K562 (cell line): Measurements from ENCODE around the gene TAS2R1. TPM values are rescaled to one million over a fixed set of nuclear protein-coding genes. Genes with fewer than 3 reads are reported as not detected.

Source experiments
- ATAC-seq: fragments of 200-7000 bp; cut with Tn5 transposase; 3 replicates; pipeline ENCODE4 v1.9.1; 2020; ENCODE audit warnings: moderate library complexity
- BruUV-seq: library from RNA; stranded (reverse); fragments of 400-500 nt; replicated peaks from 2 replicates; lab custom pipeline; 2021; lab: Mats Ljungman, UMichigan
- CTCF ChIA-PET: fragments of 300-600 bp; formaldehyde crosslinking; extraction: SDS; loops from one replicate; lab custom pipeline; 2021; ENCODE audit warnings: low intra/inter-chr PET ratio; lab: Yijun Ruan, JAX
- POLR2A ChIA-PET: fragments of 300-600, 350-650 bp; sonication (Branson Sonifier 250); formaldehyde crosslinking; extraction: SDS; loops from one replicate; lab custom pipeline; 2021; ENCODE audit warnings: antibody characterized with exemption, inconsistent platforms; lab: Yijun Ruan, JAX
- DNase-seq, 4 experiments: peaks; one replicate each; pipeline versions ENCODE4 v3.0.0 to v3.0.0-alpha.2; 2011 to 2018; ENCODE audit warnings: low spot score in 3 of 4, mixed read lengths in 3 of 4; ENCODE audit errors: extremely low read depth in 1 of 4
- FAIRE-seq: peaks from 2 replicates; lab custom pipeline; 2011; peaks lifted over from hg19 to GRCh38; lab: Jason Lieb, UNC
- H2AFZ ChIP-seq: 2 replicates; pipeline ENCODE4 v1.6.0; 2011; ENCODE audit warnings: low read depth, low read length, control low read depth, inconsistent platforms
- H3K27ac ChIP-seq: fragments of 200-600 bp; 3 replicates; pipeline ENCODE4 v1.8.0; 2011; ENCODE audit warnings: low read depth, mild to moderate bottlenecking, control low read depth, inconsistent platforms, low read length, moderate library complexity, mixed read lengths; ENCODE audit errors: extremely low read depth
- H3K27me3 ChIP-seq, 2 experiments: fragments of 300-600 bp in 1 of 2; 2 replicates in 1 of 2; 3 replicates in 1 of 2; pipeline versions ENCODE4 v1.6.0 to v1.8.0; 2011; ENCODE audit warnings: inconsistent platforms in 2 of 2, low read length in 2 of 2, mild to moderate bottlenecking in 1 of 2, mixed read lengths in 1 of 2, moderate library complexity in 1 of 2; ENCODE audit not compliant: control insufficient read depth in 2 of 2, insufficient read depth in 2 of 2
- H3K36me3 ChIP-seq: fragments of 300-600 bp; 3 replicates; pipeline ENCODE4 v1.8.0; 2011; ENCODE audit warnings: mild to moderate bottlenecking, low read length, inconsistent platforms; ENCODE audit not compliant: control insufficient read depth, insufficient read depth
- H3K4me1 ChIP-seq, 2 experiments: fragments of 200-600 bp in 1 of 2; replicated peaks in 1 of 2; 2 replicates in 1 of 2; 3 replicates in 1 of 2; pipeline versions ENCODE4 v1.5.1 to v1.8.0; 2011; ENCODE audit warnings: inconsistent platforms in 2 of 2, low read length in 2 of 2, mild to moderate bottlenecking in 1 of 2, mixed read lengths in 1 of 2, moderate library complexity in 1 of 2; ENCODE audit not compliant: control insufficient read depth in 2 of 2, insufficient read depth in 2 of 2
- H3K4me2 ChIP-seq: 2 replicates; pipeline ENCODE4 v1.6.1; 2011; ENCODE audit warnings: low read length, control low read depth, inconsistent platforms, mixed read lengths; ENCODE audit not compliant: insufficient read depth
- H3K4me3 ChIP-seq: fragments of 200-600 bp; sonication (generic), shearing (Covaris generic); 2 replicates; pipeline ENCODE4 v1.5.1; 2016; ENCODE audit warnings: control low read depth, inconsistent platforms
- H3K79me2 ChIP-seq: fragments of 200-600 bp; 3 replicates; pipeline ENCODE4 v1.8.0; 2011; ENCODE audit warnings: low read length, inconsistent platforms; ENCODE audit not compliant: control insufficient read depth, insufficient read depth
- H3K9ac ChIP-seq, 2 experiments: 2 replicates each; pipeline versions ENCODE4 v1.6.0 to v1.6.1; 2011; ENCODE audit warnings: low read depth in 2 of 2, low read length in 2 of 2, control low read depth in 1 of 2, inconsistent platforms in 1 of 2, mild to moderate bottlenecking in 1 of 2, mixed read lengths in 1 of 2; ENCODE audit not compliant: insufficient read depth in 1 of 2
- H3K9me1 ChIP-seq: one replicate; pipeline ENCODE4 v1.6.0; 2011; ENCODE audit warnings: inconsistent platforms, mild to moderate bottlenecking, low read length, moderate library complexity; ENCODE audit not compliant: control insufficient read depth, insufficient read depth
- H3K9me3 ChIP-seq: replicated peaks from 2 replicates; pipeline ENCODE4 v1.5.1; 2011; ENCODE audit warnings: low read depth, low read length, inconsistent platforms; ENCODE audit not compliant: control insufficient read depth, insufficient read depth
- H4K20me1 ChIP-seq: replicated peaks from 2 replicates; pipeline ENCODE4 v1.6.1; 2011; ENCODE audit warnings: low read length, inconsistent platforms, mixed read lengths; ENCODE audit not compliant: control insufficient read depth, insufficient read depth
- CTCFL ChIP-seq: IDR thresholded peaks from 2 replicates; pipeline ENCODE4 v1.6.1; 2011; ENCODE audit warnings: borderline replicate concordance, low read depth, mild to moderate bottlenecking, moderate library complexity, low read length; ENCODE audit not compliant: insufficient read depth, poor library complexity, severe bottlenecking
- FOSL1 ChIP-seq: fragments of 200-800 bp; sonication (Bioruptor generic); conservative IDR thresholded peaks from 2 replicates; pipeline ENCODE4 v1.6.1; 2016; ENCODE audit warnings: missing genetic modification characterization, missing compliant biosample characterization
- MIER1 ChIP-seq: fragments of 450-650 bp; IDR thresholded peaks from 2 replicates; pipeline ENCODE4 v1.6.1; 2016; ENCODE audit warnings: antibody characterized with exemption, mild to moderate bottlenecking, low read depth
- SMARCC2 ChIP-seq: fragments of 450-650 bp; IDR thresholded peaks from 2 replicates; pipeline ENCODE4 v1.6.1; 2017; ENCODE audit warnings: antibody characterized with exemption, moderate library complexity, mild to moderate bottlenecking, low read depth
- TSHZ1 ChIP-seq: fragments of 250-450 bp; sonication (Bioruptor Pico); IDR thresholded peaks from 2 replicates; pipeline ENCODE4 v1.4.0; 2020; ENCODE audit warnings: mild to moderate bottlenecking, moderate library complexity
- WGBS: fragments of 100-300 bp; shearing (Covaris generic); methylation state at CpG from one replicate; pipeline ENCODE4 v1.1.6; 2016; ENCODE audit warnings: low coverage, mixed read lengths; ENCODE audit not compliant: insufficient coverage; ENCODE audit errors: missing lambda C conversion rate; 5-methylcytosine and 5-hydroxymethylcytosine counted together
- in situ Hi-C: fragments of 300-500 bp; cut with MboI; formaldehyde crosslinking; loops from 4 replicates; pipeline ENCODE4 v1.15.0; 2018; ENCODE audit warnings: inconsistent platforms, mixed read lengths
- intact Hi-C: fragments of 100-400 bp; cut with micrococcal nuclease; formaldehyde crosslinking; loops from 2 replicates; pipeline ENCODE4 v1.14.2; 2022
- polyA plus RNA-seq, 8 experiments: library from polyadenylated mRNA; depleted of rRNA in 4 of 8; stranded (reverse) in 5 of 8; unstranded in 3 of 8; fragments of >200 nt; fragmentation: Nextera tagmentation in 2 of 8; fragmentation: Illumina TruSeq in 1 of 8; extraction: Ambion mirVana in 2 of 8; extraction: Trizol in 1 of 8; gene quantifications; 2 replicates each; pipeline versions ENCODE4 v1.2.1 to v1.2.3, GENCODE V29; 2011 to 2014; ENCODE audit warnings: inconsistent platforms in 1 of 8, missing spikeins in 1 of 8
- total RNA-seq, 7 experiments: library from RNA; depleted of rRNA in 6 of 7; stranded (reverse); fragments of >200 nt in 6 of 7; fragmentation: Illumina TruSeq in 2 of 7; extraction: Trizol in 2 of 7; gene quantifications; 2 replicates each; pipeline versions ENCODE4 v1.2.1 to v1.2.3, GENCODE V29; 2011 to 2021; ENCODE audit warnings: low replicate concordance in 1 of 7
- TF ChIP-seq, protein P1 (sequence below): fragments of 250-450 bp; sonication (Bioruptor Pico); IDR thresholded peaks from 2 replicates; pipeline ENCODE4 v1.4.0; 2020; ENCODE audit warnings: borderline replicate concordance

TAS2R1 gene
- total and polyA plus RNA-seq, 9 of the 15 experiments (the other 6 are each of a cell fraction or from before 2014, with no cell fraction given) = not detected

- intact Hi-C loops = no loop called here
- Histone ChIP-seq H3K9me3 (no peaks in the 10 kb centered on the region), H4K20me1 (no peaks in the 10 kb centered on the region), H3K4me2 (no peak overlapping the region), H3K27me3 (no peaks in the 10 kb centered on the region), H3K36me3 (no peaks in the 10 kb centered on the region), H3K4me1 (no peaks in the 10 kb centered on the region), H3K27ac (no peak overlapping the region), H3K9me1 (no peaks in the 10 kb centered on the region), H3K9ac (no peak overlapping the region), H2AFZ (no peak overlapping the region), H3K79me2 (no peaks in the 10 kb centered on the region), H3K4me3 (no peak overlapping the region)
- ATAC-seq (no peak), DNase-seq (no peak), FAIRE-seq (no peak)
- TF ChIP-seq, protein P1, sequence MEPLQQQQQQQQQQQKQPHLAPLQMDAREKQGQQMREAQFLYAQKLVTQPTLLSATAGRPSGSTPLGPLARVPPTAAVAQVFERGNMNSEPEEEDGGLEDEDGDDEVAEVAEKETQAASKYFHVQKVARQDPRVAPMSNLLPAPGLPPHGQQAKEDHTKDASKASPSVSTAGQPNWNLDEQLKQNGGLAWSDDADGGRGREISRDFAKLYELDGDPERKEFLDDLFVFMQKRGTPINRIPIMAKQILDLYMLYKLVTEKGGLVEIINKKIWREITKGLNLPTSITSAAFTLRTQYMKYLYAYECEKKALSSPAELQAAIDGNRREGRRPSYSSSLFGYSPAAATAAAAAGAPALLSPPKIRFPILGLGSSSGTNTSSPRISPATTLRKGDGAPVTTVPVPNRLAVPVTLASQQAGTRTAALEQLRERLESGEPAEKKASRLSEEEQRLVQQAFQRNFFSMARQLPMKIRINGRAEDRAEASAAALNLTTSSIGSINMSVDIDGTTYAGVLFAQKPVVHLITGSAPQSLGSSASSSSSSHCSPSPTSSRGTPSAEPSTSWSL (CRISPR knock-in tag) = no peak
- TF ChIP-seq SMARCC2 = no peak
- TF ChIP-seq FOSL1 (tag) = no peak
- TF ChIP-seq TSHZ1 = no peak
- no peak for TF ChIP-seq MIER1
- no peak for TF ChIP-seq CTCFL
- in situ Hi-C loops = no loop called here
- CTCF ChIA-PET = no interaction called here
- 0% methylated on average over 1 of the region's 1 CpG for WGBS
- BruUV-seq = no TSS peak
- POLR2A ChIA-PET = interaction anchor here (0.8 to 1.0 kb wide), 3 partner anchors 14 to 540 kb away, joined by 3 to 4 read pairs (median 4); no protein-coding TSS in a partner anchor
Measured at GRCh38 chr5:9657819-9658218, 27.7 kb upstream of the TAS2R1 start.
